HG03469 (cell line): ENCODE data around the gene XIAP.

Experiments
- ATAC-seq: cut with Tn5 transposase; IDR thresholded peaks from one replicate; pipeline ENCODE4 v1.9.1; 2021; ENCODE audit warnings: mild to moderate bottlenecking, moderate library complexity, moderate number of reproducible peaks; ENCODE audit not compliant: unreplicated experiment

XIAP gene

GRCh38 chrX:123959281-123960063 is 99.6 kb downstream of the XIAP start:
- no peak for ATAC-seq

GRCh38 chrX:123960956-123961267 is 101.1 kb downstream of the XIAP start:
- no peak for ATAC-seq

- no peak for ATAC-seq
These were observed 101.6 kb downstream of the XIAP start, which contains the start of gene STAG2 for GRCh38 chrX:123961268-123962005. TSS of gene STAG2 (plus strand) at chrX:123961706. CDS start at chrX:124022628, 60,922 bp downstream.

- ATAC-seq = no peak
These were observed 102.2 kb downstream of the XIAP start for GRCh38 chrX:123962006-123962467.

- peak; percentile 69 for ATAC-seq
These were observed 103.0 kb downstream of the XIAP start for GRCh38 chrX:123962794-123963373.
